K562 (cell line): ENCODE measurements around the gene TPD52L1. TPM values are rescaled to one million over a fixed set of nuclear protein-coding genes. Genes with fewer than 3 reads are reported as not detected.
A peak's percentile ranks its signal among the peaks of the same experiment; 100 is the strongest.

Experiments
- ARHGAP35 ChIP-seq: fragments of 450-650 bp; IDR thresholded peaks from 2 replicates; pipeline ENCODE4 v1.6.1; 2018; ENCODE audit not compliant: partially characterized antibody
- ARID4B ChIP-seq: sonication (generic); formaldehyde crosslinking; IDR thresholded peaks from 2 replicates; pipeline ENCODE4 v1.8.0; 2022; ENCODE audit warnings: mild to moderate bottlenecking, missing genetic modification reagents
- FOXM1 ChIP-seq, 2 experiments: fragments of 450-650 bp in 1 of 2; sonication (generic) in 1 of 2; formaldehyde crosslinking in 1 of 2; IDR thresholded peaks; 2 replicates each; pipeline versions ENCODE4 v1.6.1 to v1.9.0; 2017 to 2022; ENCODE audit warnings: low read depth in 2 of 2, mild to moderate bottlenecking in 2 of 2, missing genetic modification reagents in 1 of 2, moderate library complexity in 1 of 2
- HNRNPUL1 ChIP-seq: fragments of 200-400 bp; formaldehyde crosslinking; IDR thresholded peaks from 2 replicates; pipeline ENCODE4 v1.6.1; 2017; ENCODE audit warnings: low read length
- HOXB6 ChIP-seq: fragments of 250-450 bp; sonication (Bioruptor Pico); IDR thresholded peaks from 2 replicates; pipeline ENCODE4 v1.5.1; 2022; ENCODE audit warnings: mild to moderate bottlenecking, borderline replicate concordance
- MAFK ChIP-seq: IDR thresholded peaks from 2 replicates; pipeline ENCODE4 v1.6.1; 2011; ENCODE audit warnings: low read length, improper control_type of control experiment
- PTTG1 ChIP-seq: fragments of 450-650 bp; IDR thresholded peaks from 2 replicates; pipeline ENCODE4 v1.6.1; 2016; ENCODE audit warnings: low read depth, mild to moderate bottlenecking, missing genetic modification characterization, missing compliant biosample characterization
- ZC3H8 ChIP-seq: fragments of 450-650 bp; IDR thresholded peaks from 2 replicates; pipeline ENCODE4 v1.6.1; 2017
- ZNF174 ChIP-seq: fragments of 250-450 bp; sonication (Bioruptor Pico); IDR thresholded peaks from 2 replicates; pipeline ENCODE4 v1.4.0; 2020; ENCODE audit warnings: mild to moderate bottlenecking
- ZNF347 ChIP-seq: fragments of 450-650 bp; formaldehyde crosslinking; IDR thresholded peaks from 2 replicates; pipeline ENCODE4 v1.4.0; 2020; ENCODE audit warnings: low read depth, mild to moderate bottlenecking, moderate library complexity
- polyA plus RNA-seq, 8 experiments: library from polyadenylated mRNA; depleted of rRNA in 4 of 8; stranded (reverse) in 5 of 8; unstranded in 3 of 8; fragments of >200 nt; fragmentation: Nextera tagmentation in 2 of 8; fragmentation: Illumina TruSeq in 1 of 8; extraction: Ambion mirVana in 2 of 8; extraction: Trizol in 1 of 8; gene quantifications; 2 replicates each; pipeline versions ENCODE4 v1.2.1 to v1.2.3, GENCODE V29; 2011 to 2014; ENCODE audit warnings: inconsistent platforms in 1 of 8, missing spikeins in 1 of 8
- total RNA-seq, 7 experiments: library from RNA; depleted of rRNA in 6 of 7; stranded (reverse); fragments of >200 nt in 6 of 7; fragmentation: Illumina TruSeq in 2 of 7; extraction: Trizol in 2 of 7; gene quantifications; 2 replicates each; pipeline versions ENCODE4 v1.2.1 to v1.2.3, GENCODE V29; 2011 to 2021; ENCODE audit warnings: low replicate concordance in 1 of 7
- TF ChIP-seq, protein P1 (sequence below): sonication (generic); formaldehyde crosslinking; IDR thresholded peaks from 2 replicates; pipeline ENCODE4 v1.5.0; 2020; ENCODE audit warnings: missing genetic modification reagents
- TF ChIP-seq, protein P2 (sequence below), 2 experiments: IDR thresholded peaks; 2 replicates each; pipeline ENCODE4 v1.6.1; 2011; ENCODE audit warnings: borderline replicate concordance in 1 of 2, control low read depth in 1 of 2, low read depth in 1 of 2, low read length in 1 of 2, mild to moderate bottlenecking in 1 of 2, mixed read lengths in 1 of 2, moderate library complexity in 1 of 2; ENCODE audit not compliant: insufficient read depth in 1 of 2, insufficient read length in 1 of 2, poor library complexity in 1 of 2, severe bottlenecking in 1 of 2; ENCODE audit errors: extremely low read depth in 1 of 2
- TF ChIP-seq, protein P3 (sequence below), 2 experiments: IDR thresholded peaks; 2 replicates each; pipeline ENCODE4 v1.6.1; 2012; ENCODE audit warnings: improper control_type of control experiment in 2 of 2, low read depth in 2 of 2, low read length in 2 of 2, borderline replicate concordance in 1 of 2
- TF ChIP-seq, protein P4 (sequence below): fragments of 450-650 bp; IDR thresholded peaks from 2 replicates; pipeline ENCODE4 v1.6.1; 2014; ENCODE audit warnings: low read depth, mild to moderate bottlenecking, moderate library complexity, borderline replicate concordance

Gene TPD52L1
- total and polyA plus RNA-seq, 9 of the 15 experiments (the other 6 are each of a cell fraction or from before 2014, with no cell fraction given) = 12.9 to 149 (median 75.7) TPM

GRCh38 chr6:125201961-125202729, 48.6 kb downstream of the TPD52L1 start (continued):
- TF ChIP-seq ARID4B (no peak), ZNF174 (CRISPR knock-in tag) (no peak), MAFK (peak; percentile 99), FOXM1 (IDR thresholded peaks at IDR 0.05; ENCODE audit: low read depth) (no peak), FOXM1 (CRISPR knock-in tag; IDR thresholded peaks at IDR 0.05; ENCODE audit: low read depth) (no peak), HNRNPUL1 (no peak), ZNF347 (CRISPR knock-in tag) (no peak), PTTG1 (peak; percentile 48; the same call in 1 of the 2 replicates), ZC3H8 (no peak), HOXB6 (CRISPR knock-in tag) (no peak), ARHGAP35 (no peak)
- TF ChIP-seq, protein P1, sequence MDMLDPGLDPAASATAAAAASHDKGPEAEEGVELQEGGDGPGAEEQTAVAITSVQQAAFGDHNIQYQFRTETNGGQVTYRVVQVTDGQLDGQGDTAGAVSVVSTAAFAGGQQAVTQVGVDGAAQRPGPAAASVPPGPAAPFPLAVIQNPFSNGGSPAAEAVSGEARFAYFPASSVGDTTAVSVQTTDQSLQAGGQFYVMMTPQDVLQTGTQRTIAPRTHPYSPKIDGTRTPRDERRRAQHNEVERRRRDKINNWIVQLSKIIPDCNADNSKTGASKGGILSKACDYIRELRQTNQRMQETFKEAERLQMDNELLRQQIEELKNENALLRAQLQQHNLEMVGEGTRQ = no peak
- TF ChIP-seq, protein P2, sequence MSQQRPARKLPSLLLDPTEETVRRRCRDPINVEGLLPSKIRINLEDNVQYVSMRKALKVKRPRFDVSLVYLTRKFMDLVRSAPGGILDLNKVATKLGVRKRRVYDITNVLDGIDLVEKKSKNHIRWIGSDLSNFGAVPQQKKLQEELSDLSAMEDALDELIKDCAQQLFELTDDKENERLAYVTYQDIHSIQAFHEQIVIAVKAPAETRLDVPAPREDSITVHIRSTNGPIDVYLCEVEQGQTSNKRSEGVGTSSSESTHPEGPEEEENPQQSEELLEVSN (IDR thresholded peaks at IDR 0.05; ENCODE audit: borderline replicate concordance in 1 of 2, extremely low read depth in 1 of 2, insufficient read depth in 1 of 2, insufficient read length in 1 of 2, low read depth in 1 of 2, low read length in 1 of 2, poor library complexity in 1 of 2, severe bottlenecking in 1 of 2) = no peak
- TF ChIP-seq, protein P3, sequence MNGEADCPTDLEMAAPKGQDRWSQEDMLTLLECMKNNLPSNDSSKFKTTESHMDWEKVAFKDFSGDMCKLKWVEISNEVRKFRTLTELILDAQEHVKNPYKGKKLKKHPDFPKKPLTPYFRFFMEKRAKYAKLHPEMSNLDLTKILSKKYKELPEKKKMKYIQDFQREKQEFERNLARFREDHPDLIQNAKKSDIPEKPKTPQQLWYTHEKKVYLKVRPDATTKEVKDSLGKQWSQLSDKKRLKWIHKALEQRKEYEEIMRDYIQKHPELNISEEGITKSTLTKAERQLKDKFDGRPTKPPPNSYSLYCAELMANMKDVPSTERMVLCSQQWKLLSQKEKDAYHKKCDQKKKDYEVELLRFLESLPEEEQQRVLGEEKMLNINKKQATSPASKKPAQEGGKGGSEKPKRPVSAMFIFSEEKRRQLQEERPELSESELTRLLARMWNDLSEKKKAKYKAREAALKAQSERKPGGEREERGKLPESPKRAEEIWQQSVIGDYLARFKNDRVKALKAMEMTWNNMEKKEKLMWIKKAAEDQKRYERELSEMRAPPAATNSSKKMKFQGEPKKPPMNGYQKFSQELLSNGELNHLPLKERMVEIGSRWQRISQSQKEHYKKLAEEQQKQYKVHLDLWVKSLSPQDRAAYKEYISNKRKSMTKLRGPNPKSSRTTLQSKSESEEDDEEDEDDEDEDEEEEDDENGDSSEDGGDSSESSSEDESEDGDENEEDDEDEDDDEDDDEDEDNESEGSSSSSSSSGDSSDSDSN (IDR thresholded peaks at IDR 0.05; ENCODE audit: borderline replicate concordance in 1 of 2, low read depth in 2 of 2, low read length in 2 of 2) = no peak
- TF ChIP-seq, protein P4, sequence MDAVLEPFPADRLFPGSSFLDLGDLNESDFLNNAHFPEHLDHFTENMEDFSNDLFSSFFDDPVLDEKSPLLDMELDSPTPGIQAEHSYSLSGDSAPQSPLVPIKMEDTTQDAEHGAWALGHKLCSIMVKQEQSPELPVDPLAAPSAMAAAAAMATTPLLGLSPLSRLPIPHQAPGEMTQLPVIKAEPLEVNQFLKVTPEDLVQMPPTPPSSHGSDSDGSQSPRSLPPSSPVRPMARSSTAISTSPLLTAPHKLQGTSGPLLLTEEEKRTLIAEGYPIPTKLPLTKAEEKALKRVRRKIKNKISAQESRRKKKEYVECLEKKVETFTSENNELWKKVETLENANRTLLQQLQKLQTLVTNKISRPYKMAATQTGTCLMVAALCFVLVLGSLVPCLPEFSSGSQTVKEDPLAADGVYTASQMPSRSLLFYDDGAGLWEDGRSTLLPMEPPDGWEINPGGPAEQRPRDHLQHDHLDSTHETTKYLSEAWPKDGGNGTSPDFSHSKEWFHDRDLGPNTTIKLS = no peak
